SW480 (cell line): ENCODE data around the gene RAP1A.
"Not testable (repeated sequence)": the region's sequence is repeated elsewhere in the genome, so short reads cannot be mapped to it uniquely, and the experiment has no call there.

Experiments used
- DNase-seq: peaks from one replicate; pipeline ENCODE4 v3.0.0-alpha.2; 2016; ENCODE audit warnings: low spot score

Gene RAP1A

GRCh38 chr1:111737216-111738132 lies 117.9 kb downstream of the RAP1A start:
- DNase-seq, result no peak

- no peak for DNase-seq
Observed at GRCh38 chr1:111738133-111738435, 118.5 kb downstream of the RAP1A start.

GRCh38 chr1:111738436-111739193 lies 119.0 kb downstream of the RAP1A start:
- peak; percentile 67 for DNase-seq

- peak; percentile 92 for DNase-seq
Observed at GRCh38 chr1:111739194-111739924, 119.8 kb downstream of the RAP1A start, which contains the start of gene INKA2. Gene INKA2 (minus strand): TSS chr1:111739395. CDS start chr1:111739242, 153 bp downstream.

GRCh38 chr1:111739925-111740765 lies 120.6 kb downstream of the RAP1A start:
- peak; percentile 72 for DNase-seq

GRCh38 chr1:111742292-111742691 lies 122.7 kb downstream of the RAP1A start:
- not testable (repeated sequence) for DNase-seq

GRCh38 chr1:111742938-111743549 lies 123.5 kb downstream of the RAP1A start:
- no peak for DNase-seq

- DNase-seq, result no peak
Observed at GRCh38 chr1:111743679-111744101, 124.1 kb downstream of the RAP1A start.

- no peak for DNase-seq
Observed at GRCh38 chr1:111745675-111746613, 126.4 kb downstream of the RAP1A start.

GRCh38 chr1:111746614-111746999 lies 127.0 kb downstream of the RAP1A start:
- DNase-seq, result no peak

GRCh38 chr1:111747282-111747734 lies 127.7 kb downstream of the RAP1A start:
- DNase-seq, result peak; percentile 67

GRCh38 chr1:111747947-111748346 lies 128.4 kb downstream of the RAP1A start:
- no peak for DNase-seq

GRCh38 chr1:111749628-111750027 lies 130.0 kb downstream of the RAP1A start:
- DNase-seq, result no peak

- DNase-seq, result no peak
Observed at GRCh38 chr1:111750856-111751255, 131.3 kb downstream of the RAP1A start.

- no peak for DNase-seq
Observed at GRCh38 chr1:111751906-111752575, 132.5 kb downstream of the RAP1A start.

- DNase-seq, result peak; percentile 28
Observed at GRCh38 chr1:111754984-111755330, 135.4 kb downstream of the RAP1A start.

GRCh38 chr1:111755331-111756123 lies 135.9 kb downstream of the RAP1A start, which contains the start of gene DDX20:
Gene DDX20 (plus strand): TSS chr1:111755901. CDS start chr1:111755925, 24 bp downstream.
- peak; percentile 93 for DNase-seq

- DNase-seq, result no peak
Observed at GRCh38 chr1:111756124-111756513, 136.5 kb downstream of the RAP1A start.
